Measurements from ENCODE around the gene APOL5.

APOL5 gene

GRCh38 chr22:35742342-35743100, 24.8 kb downstream of the APOL5 start:
- DNase-seq, result peak; percentile 89

- peak; percentile 32 for DNase-seq
These were observed 25.7 kb downstream of the APOL5 start for GRCh38 chr22:35743326-35743860.

- no peak for DNase-seq
These were observed 28.6 kb downstream of the APOL5 start for GRCh38 chr22:35746248-35746647.

GRCh38 chr22:35746946-35747703, 29.5 kb downstream of the APOL5 start:
- DNase-seq, result peak; percentile 21

- peak; percentile 24 for DNase-seq
These were observed 32.1 kb downstream of the APOL5 start for GRCh38 chr22:35749808-35750207.

GRCh38 chr22:35752006-35752862, 34.6 kb downstream of the APOL5 start:
- DNase-seq, result no peak

GRCh38 chr22:35752863-35753189, 35.2 kb downstream of the APOL5 start:
- DNase-seq, result no peak

GRCh38 chr22:35754761-35755160, 37.1 kb downstream of the APOL5 start:
- no peak for DNase-seq

GRCh38 chr22:35756722-35757121, 39.0 kb downstream of the APOL5 start:
- no peak for DNase-seq

- DNase-seq, result no peak
These were observed 40.7 kb downstream of the APOL5 start for GRCh38 chr22:35758394-35758793.

- no peak for DNase-seq
These were observed 43.4 kb downstream of the APOL5 start for GRCh38 chr22:35761037-35761436.

- no peak for DNase-seq
These were observed 49.2 kb downstream of the APOL5 start for GRCh38 chr22:35766654-35767580.

- no peak for DNase-seq
These were observed 52.3 kb downstream of the APOL5 start for GRCh38 chr22:35769974-35770373.

- no peak for DNase-seq
These were observed 57.7 kb downstream of the APOL5 start for GRCh38 chr22:35775339-35775738.

GRCh38 chr22:35777335-35777975, 59.8 kb downstream of the APOL5 start:
- peak; percentile 79 for DNase-seq
